GM08714 (cell line): Measurements from ENCODE around the gene GPER1.

ENCODE experiments used
- H3K4me3 ChIP-seq: fragments of 200-500 bp; sonication (Bioruptor generic); 2 replicates; pipeline ENCODE4 v1.5.1; 2014; ENCODE audit warnings: mild to moderate bottlenecking, low read length, inconsistent platforms
- ZNF274 ChIP-seq: IDR thresholded peaks from 2 replicates; pipeline ENCODE4 v1.6.1; 2012; ENCODE audit warnings: mild to moderate bottlenecking, low read depth, low read length

Gene GPER1

DNA sequence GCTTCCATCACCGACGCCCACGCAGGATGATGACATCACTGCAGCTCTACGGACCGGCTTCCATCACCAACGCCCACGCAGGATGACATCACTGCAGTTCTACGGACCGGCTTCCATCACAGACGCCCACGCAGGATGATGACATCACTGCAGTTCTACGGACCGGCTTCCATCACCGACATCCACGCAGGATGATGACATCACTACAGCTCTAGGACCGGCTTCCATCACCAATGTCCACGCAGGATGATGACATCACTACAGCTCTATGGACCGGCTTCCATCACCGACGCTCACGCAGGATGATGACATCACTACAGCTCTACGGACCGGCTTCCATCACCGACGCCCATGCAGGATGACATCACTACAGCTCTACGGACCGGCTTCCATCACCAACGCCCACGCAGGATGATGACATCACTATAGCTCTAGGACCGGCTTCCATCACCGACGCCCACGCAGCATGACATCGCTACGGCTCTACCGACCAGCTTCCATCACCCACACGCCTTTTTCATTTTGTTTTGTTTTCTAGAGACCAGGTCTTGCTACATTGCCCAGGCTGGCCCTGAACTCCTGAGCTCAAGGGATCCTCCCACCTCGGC lies 29.5 kb downstream of the GPER1 start:
- no peak overlapping the region for H3K4me3 ChIP-seq
- no peak for TF ChIP-seq ZNF274

- no peak overlapping the region for H3K4me3 ChIP-seq
- TF ChIP-seq ZNF274, result no peak
These were observed 31.3 kb downstream of the GPER1 start for GRCh38 chr7:1119201-1119600.

- no peak for TF ChIP-seq ZNF274
- H3K4me3 ChIP-seq, result no peak overlapping the region
These were observed 32.9 kb downstream of the GPER1 start for GRCh38 chr7:1120791-1121190.

DNA sequence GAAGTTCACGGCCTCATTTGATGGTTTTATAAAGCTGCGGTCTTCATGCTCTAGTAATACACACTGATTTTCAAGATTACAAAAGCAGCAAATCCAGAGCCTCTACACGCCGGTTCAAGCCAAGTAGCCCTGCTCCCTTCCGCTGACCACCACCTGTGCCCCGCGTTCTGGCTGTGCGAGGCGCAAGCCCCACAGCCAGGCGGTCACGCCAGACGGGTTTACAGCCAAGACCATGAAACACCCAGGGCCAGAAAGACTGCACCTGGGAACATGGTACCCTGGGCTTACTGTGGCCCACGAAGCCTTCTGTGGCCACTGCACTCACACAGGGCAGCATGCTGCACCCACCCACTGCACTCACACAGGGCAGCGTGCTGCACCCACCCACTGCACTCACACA lies 33.6 kb downstream of the GPER1 start:
- no peak overlapping the region for H3K4me3 ChIP-seq
- no peak for TF ChIP-seq ZNF274

DNA sequence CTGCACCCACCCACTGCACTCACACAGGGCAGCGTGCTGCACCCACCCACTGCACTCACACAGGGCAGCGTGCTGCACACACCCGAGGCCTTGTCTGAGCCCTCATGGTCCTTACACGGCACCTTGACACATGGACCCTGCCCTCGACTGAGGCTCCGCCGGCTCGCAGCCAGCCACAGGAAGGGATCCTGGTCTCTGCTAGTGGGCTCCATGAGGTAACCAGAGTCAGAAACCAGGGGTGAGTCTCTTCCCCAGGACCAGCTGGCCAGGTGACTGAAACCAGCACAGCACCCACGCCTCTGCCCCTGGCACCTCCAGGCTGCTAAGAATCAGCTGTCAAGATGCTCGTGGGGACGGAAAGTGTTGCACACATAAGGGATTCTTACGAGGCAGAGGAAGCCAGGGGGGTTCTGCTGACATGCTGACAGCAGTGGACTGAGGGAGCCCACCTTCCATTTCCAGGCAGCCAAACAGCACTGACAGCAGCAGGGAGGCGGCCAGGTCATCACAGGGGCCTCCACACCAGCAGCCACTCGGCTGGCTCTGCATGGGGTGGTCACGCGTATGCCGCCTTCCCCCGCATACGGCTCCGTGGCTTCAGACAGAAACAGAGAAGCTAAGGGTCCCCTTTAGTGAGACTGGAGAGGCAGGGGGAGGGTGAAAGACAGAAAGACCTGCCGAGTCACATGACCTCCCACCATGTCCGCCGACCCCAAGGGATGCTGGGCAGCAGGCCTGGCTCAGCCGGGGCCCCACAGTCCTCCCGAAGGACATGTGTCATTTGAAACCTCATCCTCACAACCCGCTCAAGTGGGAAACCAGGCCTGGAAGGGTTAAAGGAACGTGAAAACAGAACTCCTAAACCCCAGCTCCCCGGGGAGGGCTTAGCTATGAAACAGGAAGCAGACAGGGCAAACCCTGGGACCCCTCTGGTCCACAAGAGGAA lies 34.2 kb downstream of the GPER1 start:
- TF ChIP-seq ZNF274, result no peak
- no peak overlapping the region for H3K4me3 ChIP-seq

DNA sequence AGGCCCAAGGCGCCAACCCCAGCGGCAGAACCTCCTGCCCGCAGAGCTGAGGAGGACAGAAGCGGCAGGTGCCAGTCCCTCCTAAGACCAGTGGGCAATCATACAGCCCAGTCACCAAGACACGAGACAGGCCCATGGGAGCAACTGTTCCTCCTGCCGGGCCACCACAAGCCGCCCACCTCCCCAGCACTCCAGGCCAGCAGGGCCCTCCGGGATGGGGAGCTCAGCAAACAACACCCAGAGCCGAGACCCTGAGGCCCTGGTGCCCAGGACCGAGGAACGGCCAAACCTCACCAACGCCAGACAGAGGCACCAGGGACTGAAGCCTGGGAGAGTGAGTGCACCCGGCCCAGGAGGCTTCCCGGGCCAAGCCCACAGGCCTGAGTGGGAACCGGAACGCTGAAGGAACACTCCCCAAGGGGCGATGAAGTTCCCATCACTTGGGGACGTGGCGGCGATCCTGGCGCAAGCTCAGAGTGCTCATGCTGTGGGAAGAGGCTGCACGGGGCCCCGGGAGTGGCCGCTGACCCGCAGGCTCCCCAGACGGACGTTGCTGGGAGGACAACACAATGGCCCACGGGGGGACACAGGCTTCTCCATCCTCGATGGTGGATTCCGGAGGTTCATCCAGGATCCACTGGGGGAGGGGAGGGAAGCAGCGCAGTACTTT lies 35.1 kb downstream of the GPER1 start:
- TF ChIP-seq ZNF274, result no peak
- no peak overlapping the region for H3K4me3 ChIP-seq

DNA sequence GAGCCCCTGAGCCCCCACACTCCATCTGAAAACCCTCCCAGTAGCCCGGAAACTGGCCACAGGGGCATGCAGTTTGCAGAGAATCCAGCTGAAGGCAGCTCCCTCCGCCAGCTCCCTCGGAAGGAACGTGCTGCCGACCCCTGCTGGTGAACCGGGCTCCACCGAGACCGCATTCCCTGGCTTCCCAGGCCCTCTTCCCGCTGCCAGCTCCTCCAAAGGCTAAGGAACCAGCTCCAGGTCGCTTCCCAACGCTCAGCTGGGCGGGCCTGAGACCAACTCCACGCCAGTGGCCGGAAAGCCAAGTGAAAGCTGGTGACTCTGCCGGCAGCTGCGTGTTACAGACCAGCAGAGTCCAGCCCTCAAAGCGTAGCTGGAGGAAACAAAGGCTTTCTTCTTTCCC lies 35.8 kb downstream of the GPER1 start:
- no peak for TF ChIP-seq ZNF274
- no peak overlapping the region for H3K4me3 ChIP-seq

- TF ChIP-seq ZNF274, result no peak
- H3K4me3 ChIP-seq, result no peak overlapping the region
These were observed 36.3 kb downstream of the GPER1 start for GRCh38 chr7:1124164-1124563.

DNA sequence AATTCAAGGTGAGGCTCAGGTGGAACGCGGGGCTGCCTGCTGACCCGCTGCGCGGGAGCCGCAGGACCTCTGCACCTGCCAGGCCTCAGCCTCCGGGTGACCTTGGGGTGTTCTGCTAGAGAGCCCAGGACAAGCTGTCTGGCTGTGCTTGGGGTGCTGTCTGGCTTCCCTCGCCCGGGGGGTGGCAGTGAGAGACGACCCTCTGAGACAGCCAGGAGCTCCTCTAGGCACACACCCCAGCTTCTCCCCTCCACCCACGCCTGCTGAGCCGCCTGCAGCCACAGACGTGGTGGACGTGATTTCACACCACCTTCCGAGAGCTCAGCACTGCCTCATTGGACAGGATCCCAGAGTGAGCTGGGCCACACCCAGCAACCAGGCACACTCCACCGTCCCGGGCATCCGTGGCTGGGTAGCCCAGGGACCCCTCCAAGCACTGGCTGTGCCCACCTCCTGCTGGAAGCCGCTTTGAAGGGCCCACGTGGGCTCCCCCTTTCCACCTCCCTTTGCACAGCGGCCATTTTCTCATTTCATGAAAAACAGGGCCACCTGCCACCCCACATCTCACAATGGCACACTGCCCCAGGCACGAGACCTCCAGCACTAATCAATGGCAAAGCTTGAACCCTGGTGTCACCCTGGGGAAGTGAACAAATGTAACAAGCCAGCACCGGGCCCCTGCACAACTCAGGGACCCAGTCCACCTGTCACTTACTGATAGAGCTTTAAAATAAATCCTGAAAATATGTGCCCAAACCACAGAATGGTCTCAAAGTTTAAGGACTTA lies 37.1 kb downstream of the GPER1 start:
- no peak for TF ChIP-seq ZNF274
- no peak overlapping the region for H3K4me3 ChIP-seq

DNA sequence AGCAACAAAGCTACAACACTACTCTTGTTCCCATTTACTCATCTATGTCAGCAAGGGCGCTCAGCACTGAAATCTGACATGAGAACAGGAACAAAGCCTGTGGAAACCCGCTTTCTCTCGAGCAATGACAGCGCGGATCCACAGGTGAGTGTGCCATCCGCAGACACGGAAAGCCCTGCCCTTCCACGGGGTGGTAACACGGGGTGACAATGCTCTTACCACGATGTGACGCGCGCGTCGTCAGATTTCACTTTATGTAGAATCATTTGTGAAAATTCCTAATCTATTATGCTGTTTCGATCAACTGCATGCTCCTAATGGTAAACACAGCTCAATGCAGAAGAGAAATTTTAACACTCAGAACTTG lies 37.7 kb downstream of the GPER1 start:
- TF ChIP-seq ZNF274, result no peak
- H3K4me3 ChIP-seq, result no peak overlapping the region

DNA sequence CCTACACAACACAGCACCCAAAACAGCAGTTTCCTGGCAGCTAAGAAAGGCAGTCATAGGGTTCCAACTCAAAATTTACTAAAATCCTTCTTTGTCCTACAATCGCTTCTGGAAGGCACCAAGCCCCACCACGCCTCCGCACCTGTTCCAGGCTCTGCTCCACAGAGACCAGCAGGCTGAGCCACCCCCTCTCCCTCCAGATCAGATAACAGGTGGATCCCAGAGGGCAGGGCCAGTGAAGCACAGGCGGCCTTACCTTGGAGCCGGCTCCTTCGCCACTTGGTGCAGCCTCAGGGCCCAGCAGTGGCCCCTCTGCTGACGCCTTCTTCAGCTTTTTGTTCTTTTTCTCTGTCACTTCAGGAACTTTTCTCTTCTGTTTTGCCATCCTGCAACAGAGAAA lies 39.1 kb downstream of the GPER1 start:
- TF ChIP-seq ZNF274, result no peak
- H3K4me3 ChIP-seq, result no peak overlapping the region

GRCh38 chr7:1129431-1129830 lies 41.5 kb downstream of the GPER1 start:
- H3K4me3 ChIP-seq, result no peak overlapping the region
- TF ChIP-seq ZNF274, result no peak

DNA sequence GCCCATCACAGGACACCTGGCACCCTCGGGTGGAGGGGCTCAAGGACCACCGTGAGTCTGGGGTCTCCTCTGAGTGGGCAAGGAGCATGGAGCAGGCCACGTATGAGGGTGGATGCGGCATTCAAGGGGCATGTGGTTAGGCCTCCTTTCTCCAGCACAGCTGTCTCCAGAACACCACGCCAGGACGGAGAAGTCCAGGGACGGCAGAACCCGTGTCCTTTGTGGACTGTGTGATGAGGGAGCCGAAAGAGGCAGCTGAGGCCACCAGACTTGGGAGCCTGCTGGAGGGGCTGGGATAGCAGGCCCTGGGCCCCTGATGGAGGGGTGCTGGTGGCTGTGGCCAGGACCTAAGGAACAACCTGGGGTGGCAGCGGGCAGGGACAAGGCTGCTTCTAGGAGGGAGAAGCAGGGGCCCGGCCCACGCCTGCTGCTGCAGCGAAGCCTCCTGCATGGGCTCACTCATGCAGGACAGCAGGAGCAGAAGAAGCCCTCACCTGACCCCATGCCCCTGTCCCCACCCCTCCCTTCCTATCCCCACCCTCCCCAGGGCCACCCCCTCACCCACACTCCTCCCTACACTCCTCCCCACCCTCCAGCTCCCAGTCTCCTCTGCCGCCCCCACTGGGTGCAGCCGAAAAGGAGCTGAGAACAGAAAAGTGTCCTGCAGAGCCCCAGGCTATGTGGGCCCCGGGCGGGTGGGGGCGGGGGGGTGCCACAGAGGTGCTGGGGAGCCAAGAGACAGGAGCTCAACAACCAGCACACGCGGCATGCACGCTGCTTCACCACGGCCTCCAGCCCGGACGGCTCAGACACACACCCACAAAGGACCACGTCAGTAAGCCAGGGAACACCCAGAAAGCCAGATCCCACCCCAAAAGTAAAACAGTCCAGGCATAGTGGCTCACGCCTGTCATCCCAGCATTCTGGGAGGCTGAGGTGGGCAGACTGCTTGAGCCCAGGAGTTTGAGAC lies 42.4 kb downstream of the GPER1 start:
- TF ChIP-seq ZNF274, result no peak
- no peak overlapping the region for H3K4me3 ChIP-seq
